Measurements from ENCODE around the gene LEKR1.
"Not testable (repeated sequence)": the region's sequence is repeated elsewhere in the genome, so short reads cannot be mapped to it uniquely, and the experiment has no call there.

The LEKR1 gene

GRCh38 chr3:156879491-156879890 lies 53.3 kb downstream of the LEKR1 start:
- H3K27ac Mint-ChIP-seq; H3K4me3 Mint-ChIP-seq; intact Hi-C loops (cut with micrococcal nuclease); H3K27me3 Mint-ChIP-seq; H3K36me3 Mint-ChIP-seq (ENCODE audit: low read depth); H3K4me1 Mint-ChIP-seq (ENCODE audit: low read depth): not testable (repeated sequence)
- H3K9me3 Mint-ChIP-seq, result peaks cover 77% of the 10 kb centered on the region

DNA sequence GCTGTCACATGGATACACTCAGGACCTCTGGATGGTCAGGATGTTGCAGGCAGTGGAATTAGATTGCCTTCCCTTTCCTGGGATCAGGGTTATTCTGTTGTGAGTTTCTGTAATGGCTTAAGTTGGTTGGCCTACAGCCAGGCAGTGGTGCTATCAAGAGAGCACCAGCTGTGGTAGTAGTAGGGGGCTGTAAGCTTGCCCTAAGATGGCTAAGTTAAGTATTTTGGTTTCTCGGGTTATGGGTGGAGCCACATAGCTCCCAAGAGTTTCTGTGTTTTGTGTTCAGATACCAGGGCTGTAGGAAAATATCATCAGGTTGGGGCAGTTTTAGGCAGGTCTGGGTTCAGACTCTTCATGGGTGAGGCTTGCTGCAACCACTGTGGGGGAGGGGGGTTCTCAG lies 59.6 kb downstream of the LEKR1 start:
- Mint-ChIP-seq H3K9me3 (peaks cover 37% of the 10 kb centered on the region), H3K4me3 (no peak overlapping the region), H3K27ac (no peak overlapping the region), H3K27me3 (no peaks in the 10 kb centered on the region), H3K36me3 (ENCODE audit: low read depth) (no peaks in the 10 kb centered on the region), H3K4me1 (ENCODE audit: low read depth) (no peaks in the 10 kb centered on the region)
- intact Hi-C loops (cut with micrococcal nuclease), result no loop called here

- intact Hi-C loops (cut with micrococcal nuclease), result no loop called here
- H3K36me3 Mint-ChIP-seq (ENCODE audit: low read depth), result no peaks in the 10 kb centered on the region
- no peaks in the 10 kb centered on the region for H3K27me3 Mint-ChIP-seq
- H3K27ac Mint-ChIP-seq, result no peak overlapping the region
- H3K4me3 Mint-ChIP-seq, result no peak overlapping the region
- H3K4me1 Mint-ChIP-seq (ENCODE audit: low read depth), result no peaks in the 10 kb centered on the region
- peaks cover 33% of the 10 kb centered on the region for H3K9me3 Mint-ChIP-seq
Observed at GRCh38 chr3:156888176-156888575, 62.0 kb downstream of the LEKR1 start.

DNA sequence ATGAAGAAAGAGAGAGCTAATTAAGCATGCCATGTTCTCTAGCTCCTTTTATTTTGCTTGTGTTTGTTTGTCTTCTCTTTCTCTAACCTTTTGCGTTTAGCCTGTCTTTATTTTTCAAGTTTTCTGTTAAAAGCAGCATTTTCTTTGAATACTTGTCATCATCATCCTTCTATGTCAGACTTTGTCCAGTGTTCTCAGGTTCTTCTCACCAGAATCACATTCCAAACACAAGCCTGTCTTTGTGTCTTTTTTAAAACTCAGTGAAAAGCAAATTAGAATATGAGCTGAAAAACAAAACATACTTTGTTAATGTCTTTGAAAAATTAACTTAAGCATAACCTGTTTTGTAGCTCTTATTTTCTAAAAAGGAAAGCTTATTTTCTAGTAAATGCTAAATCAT lies 62.4 kb downstream of the LEKR1 start:
- intact Hi-C loops (cut with micrococcal nuclease), result no loop called here
- H3K9me3 Mint-ChIP-seq, result peaks cover 29% of the 10 kb centered on the region
- H3K36me3 Mint-ChIP-seq (ENCODE audit: low read depth), result no peaks in the 10 kb centered on the region
- no peak overlapping the region for H3K27ac Mint-ChIP-seq
- H3K4me3 Mint-ChIP-seq, result no peak overlapping the region
- no peaks in the 10 kb centered on the region for H3K4me1 Mint-ChIP-seq (ENCODE audit: low read depth)
- H3K27me3 Mint-ChIP-seq, result no peaks in the 10 kb centered on the region

DNA sequence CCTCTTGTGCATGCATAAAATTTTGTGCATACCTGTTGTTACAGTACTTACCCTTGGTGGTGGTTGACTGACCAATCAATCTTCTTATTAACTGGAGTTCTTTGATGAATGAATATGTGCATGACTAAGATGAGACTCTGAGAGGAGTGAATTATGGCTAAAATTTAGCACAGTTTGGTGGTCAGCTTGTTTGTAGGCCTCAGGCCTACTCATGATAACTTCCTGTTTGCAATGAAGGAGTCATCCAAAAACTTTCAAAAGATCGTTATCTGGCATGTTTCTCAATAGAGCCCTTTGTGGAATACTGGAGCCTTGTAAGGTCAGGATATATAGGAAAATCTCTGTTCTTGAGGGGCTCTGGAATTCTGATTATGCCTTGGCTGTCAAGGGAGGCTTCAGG lies 66.5 kb downstream of the LEKR1 start:
- Mint-ChIP-seq H3K4me3 (no peak overlapping the region), H3K9me3 (no peaks in the 10 kb centered on the region), H3K27me3 (no peaks in the 10 kb centered on the region), H3K4me1 (ENCODE audit: low read depth) (no peaks in the 10 kb centered on the region), H3K27ac (no peak overlapping the region), H3K36me3 (ENCODE audit: low read depth) (no peaks in the 10 kb centered on the region)
- intact Hi-C loops (cut with micrococcal nuclease), result no loop called here

DNA sequence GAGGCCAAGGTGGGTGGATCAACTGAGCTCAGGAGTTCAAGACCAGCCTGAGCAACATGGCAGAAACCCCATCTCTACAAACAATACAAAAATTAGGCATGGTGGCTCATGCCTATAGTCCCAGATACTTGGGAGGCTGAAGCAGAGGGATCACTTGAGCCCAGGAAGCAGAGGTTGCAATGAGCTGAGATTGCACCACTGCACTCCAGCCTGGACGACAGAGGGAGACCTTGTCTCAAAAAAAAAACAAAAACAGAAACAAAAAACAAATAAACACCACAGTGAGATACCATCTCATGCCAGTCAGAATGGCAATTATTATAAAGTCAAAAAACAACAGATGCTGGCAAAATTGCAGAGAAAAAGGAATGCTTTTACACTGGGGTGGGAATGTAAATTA lies 69.2 kb downstream of the LEKR1 start:
- H3K4me1 Mint-ChIP-seq (ENCODE audit: low read depth); H3K4me3 Mint-ChIP-seq; H3K36me3 Mint-ChIP-seq (ENCODE audit: low read depth); H3K27ac Mint-ChIP-seq; intact Hi-C loops (cut with micrococcal nuclease); H3K27me3 Mint-ChIP-seq; H3K9me3 Mint-ChIP-seq: not testable (repeated sequence)

GRCh38 chr3:156897851-156898250 lies 71.7 kb downstream of the LEKR1 start:
- H3K4me3 Mint-ChIP-seq; H3K9me3 Mint-ChIP-seq; H3K36me3 Mint-ChIP-seq (ENCODE audit: low read depth); intact Hi-C loops (cut with micrococcal nuclease); H3K27ac Mint-ChIP-seq; H3K27me3 Mint-ChIP-seq; H3K4me1 Mint-ChIP-seq (ENCODE audit: low read depth): not testable (repeated sequence)

DNA sequence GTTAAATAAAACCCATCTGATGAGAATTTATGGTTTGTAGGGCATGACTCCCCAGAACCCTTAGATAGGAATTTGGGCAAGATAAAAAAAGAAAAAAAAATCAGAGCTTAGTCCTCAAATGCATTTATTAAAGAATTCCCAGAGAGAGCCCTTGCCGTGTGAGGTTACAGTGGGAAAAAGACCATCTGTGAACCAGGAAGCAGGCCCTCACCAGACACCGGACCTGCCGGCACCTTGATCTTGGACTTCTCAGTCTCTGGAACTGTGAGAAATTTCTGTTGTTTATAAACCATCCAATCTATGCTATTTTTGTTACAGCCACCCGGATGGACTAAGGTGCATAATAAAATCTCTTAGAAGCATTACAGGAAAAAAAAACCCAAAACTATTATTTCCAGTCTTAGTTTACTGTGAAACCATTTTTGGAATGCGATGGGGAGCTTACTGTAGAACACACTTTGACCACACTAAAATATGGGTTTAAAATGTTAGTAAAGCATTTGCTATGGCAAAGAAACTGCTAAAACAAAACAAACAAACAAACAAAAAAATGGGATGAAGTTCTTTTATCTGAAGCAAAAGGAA lies 72.2 kb downstream of the LEKR1 start:
- no peak overlapping the region for H3K4me3 Mint-ChIP-seq
- H3K36me3 Mint-ChIP-seq (ENCODE audit: low read depth), result no peaks in the 10 kb centered on the region
- H3K4me1 Mint-ChIP-seq (ENCODE audit: low read depth), result no peaks in the 10 kb centered on the region
- no peaks in the 10 kb centered on the region for H3K27me3 Mint-ChIP-seq
- intact Hi-C loops (cut with micrococcal nuclease), result no loop called here
- no peak overlapping the region for H3K27ac Mint-ChIP-seq
- no peaks in the 10 kb centered on the region for H3K9me3 Mint-ChIP-seq

- Mint-ChIP-seq H3K9me3 (no peaks in the 10 kb centered on the region), H3K36me3 (ENCODE audit: low read depth) (no peaks in the 10 kb centered on the region), H3K4me1 (ENCODE audit: low read depth) (no peaks in the 10 kb centered on the region), H3K27me3 (no peaks in the 10 kb centered on the region), H3K27ac (no peak overlapping the region), H3K4me3 (no peak overlapping the region)
- intact Hi-C loops (cut with micrococcal nuclease), result no loop called here
Observed at GRCh38 chr3:156899951-156900350, 73.8 kb downstream of the LEKR1 start.

- intact Hi-C loops (cut with micrococcal nuclease), result no loop called here
- Mint-ChIP-seq H3K4me3 (no peak overlapping the region), H3K4me1 (ENCODE audit: low read depth) (no peaks in the 10 kb centered on the region)
Observed at GRCh38 chr3:156902916-156903315, 76.8 kb downstream of the LEKR1 start.

GRCh38 chr3:156906275-156906674 lies 80.1 kb downstream of the LEKR1 start:
- intact Hi-C loops (cut with micrococcal nuclease), result no loop called here
- H3K27ac Mint-ChIP-seq, result no peak overlapping the region
- H3K9me3 Mint-ChIP-seq, result no peaks in the 10 kb centered on the region
- no peak overlapping the region for H3K4me3 Mint-ChIP-seq
- no peaks in the 10 kb centered on the region for H3K36me3 Mint-ChIP-seq (ENCODE audit: low read depth)
- no peaks in the 10 kb centered on the region for H3K27me3 Mint-ChIP-seq
- H3K4me1 Mint-ChIP-seq (ENCODE audit: low read depth), result no peaks in the 10 kb centered on the region

More at GRCh38 chr3:156902916-156903315, 76.8 kb downstream of the LEKR1 start:
- Mint-ChIP-seq H3K27me3 (no peaks in the 10 kb centered on the region), H3K27ac (no peak overlapping the region), H3K9me3 (no peaks in the 10 kb centered on the region), H3K36me3 (ENCODE audit: low read depth) (no peaks in the 10 kb centered on the region)

- no peak overlapping the region for H3K4me3 Mint-ChIP-seq
- H3K4me1 Mint-ChIP-seq (ENCODE audit: low read depth), result no peaks in the 10 kb centered on the region
- H3K27me3 Mint-ChIP-seq, result no peaks in the 10 kb centered on the region
- intact Hi-C loops (cut with micrococcal nuclease), result no loop called here
- no peak overlapping the region for H3K27ac Mint-ChIP-seq
- H3K36me3 Mint-ChIP-seq (ENCODE audit: low read depth), result no peaks in the 10 kb centered on the region
- H3K9me3 Mint-ChIP-seq, result no peaks in the 10 kb centered on the region
Observed at GRCh38 chr3:156908398-156908797, 82.2 kb downstream of the LEKR1 start.

GRCh38 chr3:156910022-156910421 lies 83.9 kb downstream of the LEKR1 start:
- intact Hi-C loops (cut with micrococcal nuclease), result no loop called here
- Mint-ChIP-seq H3K4me1 (ENCODE audit: low read depth) (no peaks in the 10 kb centered on the region), H3K9me3 (peaks cover 9% of the 10 kb centered on the region), H3K27me3 (no peaks in the 10 kb centered on the region), H3K27ac (no peak overlapping the region), H3K36me3 (ENCODE audit: low read depth) (no peaks in the 10 kb centered on the region), H3K4me3 (no peak overlapping the region)

GRCh38 chr3:156910831-156911230 lies 84.7 kb downstream of the LEKR1 start:
- H3K4me3 Mint-ChIP-seq; H3K27ac Mint-ChIP-seq; H3K27me3 Mint-ChIP-seq; intact Hi-C loops (cut with micrococcal nuclease); H3K4me1 Mint-ChIP-seq (ENCODE audit: low read depth); H3K36me3 Mint-ChIP-seq (ENCODE audit: low read depth): not testable (repeated sequence)
- peaks cover 17% of the 10 kb centered on the region for H3K9me3 Mint-ChIP-seq

DNA sequence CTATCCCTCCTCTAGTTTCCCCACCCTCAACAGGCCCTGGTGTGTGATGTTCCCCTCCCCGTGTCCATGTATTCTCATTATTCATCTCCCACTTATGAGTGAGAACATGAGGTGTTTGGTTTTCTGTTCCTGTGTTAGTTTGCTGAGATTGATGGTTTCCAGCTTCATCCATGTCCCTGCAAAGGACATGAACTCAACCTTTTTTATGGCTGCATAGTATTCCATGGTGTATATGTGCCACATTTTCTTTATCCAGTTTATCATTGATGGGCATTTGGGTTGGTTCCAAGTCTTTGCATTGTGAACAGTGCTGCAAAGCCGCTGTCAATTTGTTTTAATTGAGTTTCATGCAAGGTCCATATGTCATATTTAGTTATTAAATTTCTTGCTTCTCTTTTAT lies 88.1 kb downstream of the LEKR1 start:
- peaks cover 20% of the 10 kb centered on the region for H3K9me3 Mint-ChIP-seq
- H3K4me1 Mint-ChIP-seq (ENCODE audit: low read depth); H3K27ac Mint-ChIP-seq; H3K27me3 Mint-ChIP-seq; intact Hi-C loops (cut with micrococcal nuclease); H3K36me3 Mint-ChIP-seq (ENCODE audit: low read depth); H3K4me3 Mint-ChIP-seq: not testable (repeated sequence)

All from dendritic cell treated with granulocyte-macrophage colony-stimulating factor and Interleukin-4, amounts not matched to agents 40 ng/mL and 50 ng/mL, for 4 days (primary cell).